Testis (tissue), 3 donors: ENCODE results near the gene ADAMTS16. TPM values are rescaled to one million over a fixed set of nuclear protein-coding genes. Genes with fewer than 3 reads are reported as not detected.

ENCODE experiments used
- DNase-seq: peaks from one replicate; pipeline ENCODE4 v3.0.0-alpha.2; 2019
- H3K27ac ChIP-seq, 2 donors: fragments of 200-600 bp; sonication (generic); one replicate each; pipeline ENCODE4 v1.5.1; 2019
- H3K27me3 ChIP-seq: fragments of 200-600 bp; sonication (generic); one replicate; pipeline ENCODE4 v1.5.1; 2019
- H3K36me3 ChIP-seq: fragments of 200-600 bp; sonication (generic); one replicate; pipeline ENCODE4 v1.5.1; 2017; ENCODE audit warnings: low read depth; ENCODE audit errors: missing control alignments
- H3K4me1 ChIP-seq: fragments of 200-600 bp; sonication (generic); one replicate; pipeline ENCODE4 v1.5.1; 2019
- H3K4me3 ChIP-seq, 2 donors: fragments of 200-600 bp; sonication (generic); one replicate each; pipeline ENCODE4 v1.5.1; 2017 to 2019
- H3K9me3 ChIP-seq: fragments of 200-600 bp; sonication (generic); one replicate; pipeline ENCODE4 v1.5.1; 2017
- POLR2A ChIP-seq: fragments of 450-650 bp; IDR thresholded peaks from one replicate; pipeline ENCODE4 v1.6.1; 2017; ENCODE audit warnings: antibody characterized with exemption, mild to moderate bottlenecking, moderate library complexity
- WGBS, 2 donors: methylation state at CpG; one replicate each; pipeline ENCODE4 v1.1.5; 2018; 5-methylcytosine and 5-hydroxymethylcytosine counted together
- intact Hi-C: fragments of 100-400 bp; cut with DNase I; formaldehyde crosslinking; loops from one replicate; pipeline ENCODE4 v1.15.1; 2023; ENCODE audit warnings: low total_unique reads
- polyA plus RNA-seq: library from polyadenylated mRNA; stranded (reverse); fragments of 350-450 nt; fragmentation: Illumina TruSeq; extraction: RNeasy Lipid Tissue Mini Kit (QIAGEN cat#74804); gene quantifications from one replicate; pipeline ENCODE4 v1.2.3, GENCODE V29; 2014; ENCODE audit warnings: low read depth, low replicate concordance; ENCODE audit not compliant: insufficient read depth
- small RNA-seq, 2 donors: library from RNA; depleted of rRNA; stranded (forward); fragments of <200 nt; gene quantifications; one replicate each; pipeline ENCODE3, GENCODE V24; 2016
- total RNA-seq, 2 donors: library from RNA; depleted of rRNA; stranded (reverse); fragments of >200 nt; gene quantifications; one replicate each; pipeline ENCODE4 v1.2.3, GENCODE V29; 2016
- TF ChIP-seq, protein P1 (sequence below), 3 experiments: fragments of 450-650 bp in 2 of 3; fragments of 200-600 bp in 1 of 3; sonication (generic) in 1 of 3; IDR thresholded peaks; one replicate each; pipeline ENCODE4 v1.5.1; 2016 to 2019; ENCODE audit warnings: antibody characterized with exemption in 3 of 3, mild to moderate bottlenecking in 2 of 3, moderate library complexity in 1 of 3

The ADAMTS16 gene
- total and polyA plus RNA-seq, 3 donors from 2014 or later, result 0.16 to 4.7 (median 0.37) TPM

DNA sequence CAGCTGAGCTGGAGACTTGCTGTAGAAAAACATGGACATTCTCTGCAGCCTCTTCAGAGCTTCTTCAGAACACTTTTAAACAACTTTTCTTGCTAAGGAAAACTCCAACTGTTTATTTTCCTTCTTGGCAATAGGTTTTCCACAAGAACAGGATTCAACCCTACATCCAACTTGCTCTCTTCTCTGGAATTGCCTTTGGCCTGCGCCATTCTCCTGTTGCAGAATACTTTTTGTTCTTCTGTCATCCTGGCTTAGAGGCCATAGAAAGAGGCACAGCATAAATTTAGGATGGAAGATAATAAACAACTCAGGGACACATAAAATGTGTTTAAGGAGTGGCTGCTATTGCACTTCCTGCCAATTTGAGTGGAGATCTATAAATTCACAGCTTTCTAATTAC, 227.6 kb downstream of the ADAMTS16 start:
- Histone ChIP-seq H3K9me3 (no peaks in the 10 kb centered on the region), H3K4me1 (no peaks in the 10 kb centered on the region), H3K27ac (no peak overlapping the region), H3K27me3 (no peaks in the 10 kb centered on the region), H3K4me3 (no peak overlapping the region), H3K36me3 (no peaks in the 10 kb centered on the region)
- intact Hi-C loops, result no loop called here
- DNase-seq, result no peak
- 73 to 76% methylated on average over 1 of the region's 1 CpG for WGBS, 2 donors
- no peak for TF ChIP-seq POLR2A

DNA sequence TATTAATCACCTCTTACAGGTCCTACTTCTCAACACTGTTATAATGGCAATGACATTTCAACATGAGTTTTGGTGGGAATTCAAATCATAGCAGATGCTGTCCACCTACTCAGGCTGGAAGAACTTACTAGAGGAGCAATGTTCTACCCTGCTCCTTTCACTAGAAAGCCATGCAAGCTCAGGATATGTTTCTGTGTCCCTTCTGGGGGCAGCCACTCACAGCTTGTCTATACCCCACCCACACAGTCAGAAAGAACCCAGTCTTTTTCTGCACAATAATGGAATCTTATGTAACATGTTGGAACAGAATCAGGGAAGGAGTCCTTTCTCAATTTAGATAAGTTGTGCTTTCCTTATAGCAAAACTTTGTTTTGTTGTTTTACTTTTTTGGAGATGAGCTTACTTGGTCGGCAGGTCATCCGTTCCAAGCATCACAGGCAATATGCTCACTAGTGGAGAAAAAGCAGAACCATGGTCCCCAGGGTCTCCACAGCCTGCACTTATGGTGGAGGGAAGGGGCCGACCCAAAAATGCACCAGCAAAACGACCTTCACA, 229.0 kb downstream of the ADAMTS16 start:
- Histone ChIP-seq H3K9me3 (no peaks in the 10 kb centered on the region), H3K36me3 (no peaks in the 10 kb centered on the region), H3K4me1 (no peaks in the 10 kb centered on the region), H3K27ac (no peak overlapping the region), H3K27me3 (no peaks in the 10 kb centered on the region), H3K4me3 (no peak overlapping the region)
- intact Hi-C loops, result no loop called here
- 60% methylated on average over 4 of the region's 4 CpGs for WGBS, 2 donors
- DNase-seq, result no peak
- TF ChIP-seq POLR2A, result no peak
- TF ChIP-seq, protein P1, sequence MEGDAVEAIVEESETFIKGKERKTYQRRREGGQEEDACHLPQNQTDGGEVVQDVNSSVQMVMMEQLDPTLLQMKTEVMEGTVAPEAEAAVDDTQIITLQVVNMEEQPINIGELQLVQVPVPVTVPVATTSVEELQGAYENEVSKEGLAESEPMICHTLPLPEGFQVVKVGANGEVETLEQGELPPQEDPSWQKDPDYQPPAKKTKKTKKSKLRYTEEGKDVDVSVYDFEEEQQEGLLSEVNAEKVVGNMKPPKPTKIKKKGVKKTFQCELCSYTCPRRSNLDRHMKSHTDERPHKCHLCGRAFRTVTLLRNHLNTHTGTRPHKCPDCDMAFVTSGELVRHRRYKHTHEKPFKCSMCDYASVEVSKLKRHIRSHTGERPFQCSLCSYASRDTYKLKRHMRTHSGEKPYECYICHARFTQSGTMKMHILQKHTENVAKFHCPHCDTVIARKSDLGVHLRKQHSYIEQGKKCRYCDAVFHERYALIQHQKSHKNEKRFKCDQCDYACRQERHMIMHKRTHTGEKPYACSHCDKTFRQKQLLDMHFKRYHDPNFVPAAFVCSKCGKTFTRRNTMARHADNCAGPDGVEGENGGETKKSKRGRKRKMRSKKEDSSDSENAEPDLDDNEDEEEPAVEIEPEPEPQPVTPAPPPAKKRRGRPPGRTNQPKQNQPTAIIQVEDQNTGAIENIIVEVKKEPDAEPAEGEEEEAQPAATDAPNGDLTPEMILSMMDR (IDR thresholded peaks at IDR 0.05), result no peak

Small RNA genes within 50 kb of the gene (small RNA-seq; reads per million reads assigned to genes)
- gene RN7SKP73, result 0 reads per million in 2 donors
